Testis (tissue), 2 donors: ENCODE measurements around the gene TEX2.

Experiments
- CTCF ChIP-seq, 3 experiments: fragments of 450-650 bp in 2 of 3; fragments of 200-600 bp in 1 of 3; sonication (generic) in 1 of 3; IDR thresholded peaks; one replicate each; pipeline ENCODE4 v1.5.1; 2016 to 2019; ENCODE audit warnings: antibody characterized with exemption in 3 of 3, mild to moderate bottlenecking in 2 of 3, moderate library complexity in 1 of 3
- POLR2A ChIP-seq: fragments of 450-650 bp; IDR thresholded peaks from one replicate; pipeline ENCODE4 v1.6.1; 2017; ENCODE audit warnings: antibody characterized with exemption, mild to moderate bottlenecking, moderate library complexity

- TF ChIP-seq CTCF (IDR thresholded peaks at IDR 0.05) (no peak), POLR2A (no peak)
These were observed 15.6 kb upstream of the TEX2 start for GRCh38 chr17:64278614-64279013.
